Activated CD4-positive, alpha-beta memory T cell treated with anti-CD3 and anti-CD28 coated beads for 36 hours (primary cell): ENCODE data around the gene MRPL4. TPM values are rescaled to one million over a fixed set of nuclear protein-coding genes. Genes with fewer than 3 reads are reported as not detected.

Source experiments
- CTCF ChIA-PET: fragments of 350-600 bp; sonication (Branson Sonifier 250); formaldehyde crosslinking; loops from one replicate; lab custom pipeline; 2021; ENCODE audit warnings: antibody characterized with exemption, inconsistent platforms; lab: Charles Lee
- POLR2A ChIA-PET: fragments of 350-600 bp; sonication (Branson Sonifier 250); formaldehyde crosslinking; loops from one replicate; lab custom pipeline; 2021; ENCODE audit warnings: antibody characterized with exemption; lab: Charles Lee
- DNase-seq: peaks from one replicate; pipeline ENCODE4 v3.0.0-alpha.2; 2020
- H3K27ac Mint-ChIP-seq: one replicate; pipeline ENCODE4 v1.8.0; 2021; ENCODE audit warnings: mixed read lengths
- H3K27me3 Mint-ChIP-seq: one replicate; pipeline ENCODE4 v1.8.0; 2021; ENCODE audit warnings: mixed read lengths
- H3K36me3 Mint-ChIP-seq: one replicate; pipeline ENCODE4 v1.8.0; 2021; ENCODE audit warnings: mixed read lengths
- H3K4me1 Mint-ChIP-seq: one replicate; pipeline ENCODE4 v1.8.0; 2021; ENCODE audit warnings: low read depth, mixed read lengths
- H3K4me3 Mint-ChIP-seq: one replicate; pipeline ENCODE4 v1.8.0; 2021; ENCODE audit warnings: mild to moderate bottlenecking, mixed read lengths
- H3K9me3 Mint-ChIP-seq: one replicate; pipeline ENCODE4 v1.8.0; 2021; ENCODE audit warnings: mixed read lengths
- intact Hi-C: fragments of 100-400 bp; cut with micrococcal nuclease; formaldehyde crosslinking; loops from one replicate; pipeline ENCODE4 v1.15.1; 2023
- total RNA-seq, 2 experiments: library from RNA; stranded (reverse); gene quantifications; one replicate each; pipeline ENCODE4 v1.2.3, GENCODE V29; 2021

The MRPL4 gene
- total RNA-seq, 2 experiments from 2014 or later, result 106 to 115 TPM

GRCh38 chr19:10289836-10290356, 37.9 kb downstream of the MRPL4 start, which contains the start of gene ICAM5:
Gene ICAM5 (plus strand): TSS chr19:10289952. CDS start chr19:10290044, 92 bp downstream.
- peak; percentile 51 for DNase-seq
- H3K36me3 Mint-ChIP-seq, result peaks cover 18% of the 10 kb centered on the region
- ChIA-PET POLR2A (interaction anchor here (0.5 to 4.0 kb wide), 4 partner anchors 19 to 167 kb away, joined by 3 to 47 read pairs (median 5); partner anchors contain the start of gene ICAM1), CTCF (interaction anchor here (0.5 to 6.5 kb wide), 12 partner anchors 12 to 146 kb away, joined by 3 to 57 read pairs (median 5); partner anchors contain the start of genes CDC37 and ICAM1)
- peaks cover 67% of the 10 kb centered on the region for H3K27me3 Mint-ChIP-seq
- H3K27ac Mint-ChIP-seq, result peak within 1 kb of the TSS; percentile 24
- intact Hi-C loops, result loop anchor here (1.0 to 5.0 kb wide), 2 partner anchors 21 to 277 kb away; partner anchors contain the start of genes CDKN2D and KRI1
- peaks cover 74% of the 10 kb centered on the region for H3K4me1 Mint-ChIP-seq
- H3K4me3 Mint-ChIP-seq, result peak within 1 kb of the TSS; percentile 68
- no peaks in the 10 kb centered on the region for H3K9me3 Mint-ChIP-seq

GRCh38 chr19:10290357-10290875, 38.4 kb downstream of the MRPL4 start:
- ChIA-PET POLR2A (interaction anchor here (1.0 to 4.0 kb wide), 2 partner anchors 20 to 106 kb away, joined by 3 to 47 read pairs; partner anchors contain the start of gene ICAM1), CTCF (interaction anchor here (1.7 to 6.5 kb wide), 6 partner anchors 20 to 127 kb away, joined by 8 to 57 read pairs (median 14); partner anchors contain the start of genes CDC37 and ICAM1)
- Mint-ChIP-seq H3K4me3 (peak overlapping the region; percentile 68), H3K9me3 (no peaks in the 10 kb centered on the region), H3K27me3 (peaks cover 70% of the 10 kb centered on the region), H3K36me3 (peaks cover 12% of the 10 kb centered on the region), H3K27ac (no peak overlapping the region), H3K4me1 (peaks cover 70% of the 10 kb centered on the region)
- DNase-seq, result peak; percentile 18
- intact Hi-C loops, result loop anchor here (5.0 kb wide), 1 partner anchor 277 kb away; the partner anchor contains the start of genes CDKN2D and KRI1

- peaks cover 76% of the 10 kb centered on the region for H3K27me3 Mint-ChIP-seq
- H3K36me3 Mint-ChIP-seq, result peaks cover 6% of the 10 kb centered on the region
- ChIA-PET POLR2A (interaction anchor here (0.9 to 1.7 kb wide), 5 partner anchors 20 to 97 kb away, joined by 3 to 7 read pairs (median 4); partner anchors contain the start of genes ICAM1, RAVER1 and TYK2), CTCF (interaction anchor here (0.6 to 6.5 kb wide), 6 partner anchors 20 to 282 kb away, joined by 3 to 39 read pairs (median 9); partner anchors contain the start of gene ICAM1)
- no peaks in the 10 kb centered on the region for H3K9me3 Mint-ChIP-seq
- peaks cover 73% of the 10 kb centered on the region for H3K4me1 Mint-ChIP-seq
- peak; percentile 67 for DNase-seq
- H3K27ac Mint-ChIP-seq, result no peak overlapping the region
- intact Hi-C loops, result loop anchor here (5.0 kb wide), 1 partner anchor 276 kb away; the partner anchor contains the start of genes CDKN2D and KRI1
- peak overlapping the region; percentile 68 for H3K4me3 Mint-ChIP-seq
Observed at GRCh38 chr19:10290876-10291553, 39.0 kb downstream of the MRPL4 start.

- CTCF ChIA-PET, result interaction anchor here (0.6 to 6.5 kb wide), 8 partner anchors 21 to 281 kb away, joined by 3 to 39 read pairs (median 6); partner anchors contain the start of gene ICAM1
- intact Hi-C loops, result loop anchor here (5.0 kb wide), 1 partner anchor 276 kb away; the partner anchor contains the start of genes CDKN2D and KRI1
- Mint-ChIP-seq H3K4me3 (peak overlapping the region; percentile 68), H3K27me3 (peaks cover 77% of the 10 kb centered on the region), H3K36me3 (peaks cover 2% of the 10 kb centered on the region), H3K4me1 (peaks cover 67% of the 10 kb centered on the region), H3K9me3 (no peaks in the 10 kb centered on the region), H3K27ac (no peak overlapping the region)
- no peak for DNase-seq
- POLR2A ChIA-PET, result interaction anchor here (0.9 to 1.7 kb wide), 5 partner anchors 21 to 97 kb away, joined by 3 to 7 read pairs (median 4); partner anchors contain the start of genes ICAM1, RAVER1 and TYK2
Observed at GRCh38 chr19:10291554-10292205, 39.7 kb downstream of the MRPL4 start.

GRCh38 chr19:10292206-10292788, 40.3 kb downstream of the MRPL4 start:
- ChIA-PET CTCF (interaction anchor here (0.6 to 6.5 kb wide), 7 partner anchors 22 to 136 kb away, joined by 3 to 39 read pairs (median 8); partner anchors contain the start of gene ICAM1), POLR2A (interaction anchor here (0.9 to 1.7 kb wide), 3 partner anchors 21 to 88 kb away, joined by 3 to 7 read pairs (median 6); partner anchors contain the start of genes ICAM1 and TYK2)
- no peaks in the 10 kb centered on the region for H3K9me3 Mint-ChIP-seq
- DNase-seq, result peak; percentile 87
- peak overlapping the region; percentile 68 for H3K4me3 Mint-ChIP-seq
- peaks cover 2% of the 10 kb centered on the region for H3K36me3 Mint-ChIP-seq
- intact Hi-C loops, result loop anchor here (5.0 kb wide), 1 partner anchor 275 kb away; the partner anchor contains the start of genes CDKN2D and KRI1
- peaks cover 76% of the 10 kb centered on the region for H3K27me3 Mint-ChIP-seq
- peaks cover 61% of the 10 kb centered on the region for H3K4me1 Mint-ChIP-seq
- no peak overlapping the region for H3K27ac Mint-ChIP-seq

- peak overlapping the region; percentile 68 for H3K4me3 Mint-ChIP-seq
- peak overlapping the region; percentile 1 for H3K27ac Mint-ChIP-seq
- ChIA-PET CTCF (interaction anchor here (2.3 to 6.5 kb wide), 3 partner anchors 22 to 96 kb away, joined by 10 to 39 read pairs (median 16); partner anchors contain the start of gene ICAM1), POLR2A (interaction anchor here (1.7 kb wide), 1 partner anchor 88 kb away, joined by 6 read pairs; the partner anchor contains the start of gene TYK2)
- DNase-seq, result no peak
- no peaks in the 10 kb centered on the region for H3K9me3 Mint-ChIP-seq
- H3K27me3 Mint-ChIP-seq, result peaks cover 70% of the 10 kb centered on the region
- intact Hi-C loops, result loop anchor here (5.0 kb wide), 1 partner anchor 274 kb away; the partner anchor contains the start of genes CDKN2D and KRI1
- peaks cover 54% of the 10 kb centered on the region for H3K4me1 Mint-ChIP-seq
- peaks cover 2% of the 10 kb centered on the region for H3K36me3 Mint-ChIP-seq
Observed at GRCh38 chr19:10292789-10293636, 41.0 kb downstream of the MRPL4 start.

- H3K9me3 Mint-ChIP-seq, result no peaks in the 10 kb centered on the region
- H3K4me1 Mint-ChIP-seq, result peaks cover 49% of the 10 kb centered on the region
- intact Hi-C loops, result loop anchor here (5.0 kb wide), 1 partner anchor 273 kb away; the partner anchor contains the start of genes CDKN2D and KRI1
- no peak overlapping the region for H3K4me3 Mint-ChIP-seq
- ChIA-PET POLR2A (no interaction called here), CTCF (no interaction called here)
- no peak for DNase-seq
- peaks cover 63% of the 10 kb centered on the region for H3K27me3 Mint-ChIP-seq
- H3K27ac Mint-ChIP-seq, result no peak overlapping the region
- H3K36me3 Mint-ChIP-seq, result peaks cover 2% of the 10 kb centered on the region
Observed at GRCh38 chr19:10293637-10294367, 41.8 kb downstream of the MRPL4 start.

- intact Hi-C loops, result loop anchor here (5.0 kb wide), 1 partner anchor 273 kb away; the partner anchor contains the start of genes CDKN2D and KRI1
- peak; percentile 43 for DNase-seq
- Mint-ChIP-seq H3K4me1 (peaks cover 45% of the 10 kb centered on the region), H3K9me3 (no peaks in the 10 kb centered on the region), H3K36me3 (peaks cover 2% of the 10 kb centered on the region), H3K4me3 (no peak overlapping the region), H3K27me3 (peaks cover 58% of the 10 kb centered on the region), H3K27ac (no peak overlapping the region)
- POLR2A ChIA-PET, result no interaction called here
- CTCF ChIA-PET, result no interaction called here
Observed at GRCh38 chr19:10294368-10294697, 42.3 kb downstream of the MRPL4 start.

- POLR2A ChIA-PET, result interaction anchor here (0.5 kb wide), 1 partner anchor 21 kb away, joined by 6 read pairs; no protein-coding TSS in a partner anchor
- Mint-ChIP-seq H3K4me3 (peak overlapping the region; percentile 70), H3K9me3 (no peaks in the 10 kb centered on the region), H3K36me3 (peaks cover 2% of the 10 kb centered on the region), H3K4me1 (peaks cover 39% of the 10 kb centered on the region), H3K27ac (no peak overlapping the region), H3K27me3 (peaks cover 53% of the 10 kb centered on the region)
- intact Hi-C loops, result no loop called here
- CTCF ChIA-PET, result interaction anchor here (0.6 to 1.6 kb wide), 5 partner anchors 9 to 135 kb away, joined by 3 to 7 read pairs (median 3); partner anchors contain the start of gene ICAM4
- DNase-seq, result peak; percentile 72
Observed at GRCh38 chr19:10295305-10295846, 43.4 kb downstream of the MRPL4 start.
